SW 1271 (cell line): ENCODE data around the gene CXCL11.
"Not testable (repeated sequence)": the region's sequence is repeated elsewhere in the genome, so short reads cannot be mapped to it uniquely, and the experiment has no call there.

ENCODE experiments used
- DNase-seq, 2 experiments: peaks; one replicate each; lab custom pipeline; 2025; lab: John Stamatoyannopoulos, UW

CXCL11 gene

GRCh38 chr4:76042241-76042998 is 6.5 kb upstream of the CXCL11 start:
- not testable (repeated sequence) for DNase-seq

- no peak for DNase-seq
Measured at GRCh38 chr4:76036855-76037254, 985 bp upstream of the CXCL11 start.

DNA sequence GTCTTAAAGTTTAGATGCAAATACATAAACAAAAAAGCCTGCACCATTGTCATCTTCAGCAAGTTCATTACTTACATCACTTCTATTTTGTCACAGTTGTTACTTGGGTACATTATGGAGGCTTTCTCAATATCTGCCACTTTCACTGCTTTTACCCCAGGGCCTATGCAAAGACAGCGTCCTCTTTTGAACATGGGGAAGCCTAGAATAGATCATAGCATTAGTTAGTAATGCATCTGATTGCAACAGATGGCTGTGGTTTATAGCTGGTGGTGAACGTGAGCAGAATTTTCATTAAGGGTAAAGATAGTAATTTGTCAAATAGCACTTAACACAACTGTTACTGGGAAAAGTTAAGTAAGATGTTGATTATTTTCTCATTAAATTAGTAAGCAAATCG is 729 bp downstream of the CXCL11 start:
- DNase-seq, result no peak

DNA sequence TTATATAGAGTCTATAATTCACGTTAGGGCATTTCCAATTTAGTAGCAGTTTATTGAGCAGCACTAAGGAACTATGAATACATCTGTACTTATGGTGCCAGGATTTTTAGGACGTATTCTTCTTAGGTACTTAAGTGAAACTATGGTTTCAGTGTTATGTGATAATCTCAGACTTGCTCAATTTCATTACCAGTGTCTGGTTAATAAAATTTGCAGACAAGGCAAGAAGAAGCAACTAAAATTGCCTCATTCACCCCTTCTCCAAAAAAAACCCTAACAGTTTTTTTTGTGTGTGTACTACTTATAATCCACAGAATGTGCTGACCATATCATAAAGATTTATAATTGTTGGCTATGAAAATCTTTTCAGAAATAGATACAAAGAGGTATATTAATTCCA is 6.6 kb downstream of the CXCL11 start:
- no peak for DNase-seq

- DNase-seq, result no peak
Measured at GRCh38 chr4:76028350-76028765, 7.5 kb downstream of the CXCL11 start.

- no peak for DNase-seq
Measured at GRCh38 chr4:76024065-76024464, 11.8 kb downstream of the CXCL11 start.

GRCh38 chr4:76023389-76023788 is 12.5 kb downstream of the CXCL11 start, which contains the start of gene CXCL10:
CXCL10 (minus strand) TSS chr4:76023497; CDS start chr4:76023431, 66 bp downstream.
- DNase-seq, result no peak

GRCh38 chr4:76022677-76023076 is 13.2 kb downstream of the CXCL11 start:
- no peak for DNase-seq

GRCh38 chr4:76022031-76022430 is 13.8 kb downstream of the CXCL11 start:
- DNase-seq, result no peak

GRCh38 chr4:76017056-76017686 is 18.7 kb downstream of the CXCL11 start:
- DNase-seq, result no peak

DNA sequence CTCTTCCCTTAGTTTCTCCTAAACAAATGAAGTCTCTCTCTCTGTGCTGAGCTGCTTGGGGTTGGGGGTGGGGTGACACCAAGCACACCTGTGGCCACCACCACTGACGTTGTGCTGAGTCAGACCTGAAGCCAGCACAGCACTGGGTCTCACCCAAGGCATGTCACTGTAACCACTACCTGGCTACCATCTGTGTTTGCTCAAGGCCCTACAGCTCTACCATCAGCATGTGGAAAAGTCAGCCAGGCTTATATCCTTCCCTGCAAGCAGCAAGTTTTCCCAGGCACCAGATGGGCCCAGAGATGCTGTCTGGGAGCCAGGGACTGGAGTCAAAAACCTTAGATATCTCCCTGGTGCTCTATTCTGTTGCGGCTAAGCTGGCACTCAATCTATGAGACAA is 19.5 kb downstream of the CXCL11 start:
- DNase-seq, result no peak

DNA sequence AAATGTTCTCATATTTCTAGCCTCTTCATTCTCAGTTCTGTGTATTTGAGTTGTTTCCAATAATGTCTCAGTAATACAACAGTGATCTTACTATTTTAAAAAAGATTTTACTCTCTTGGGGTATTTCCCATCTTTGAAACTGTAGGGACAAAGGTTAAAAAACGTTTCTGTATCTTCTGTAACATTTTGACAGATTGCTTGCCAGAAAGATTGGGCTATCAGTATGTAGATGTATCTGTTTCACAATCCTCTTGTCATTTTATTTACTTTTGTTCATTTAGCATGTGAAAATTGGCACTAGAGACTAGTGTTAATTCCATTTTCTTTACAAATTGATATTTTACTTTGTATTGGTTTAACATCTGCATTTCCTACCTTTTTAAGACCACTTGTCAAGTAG is 22.3 kb downstream of the CXCL11 start:
- no peak for DNase-seq

GRCh38 chr4:76012388-76012801 is 23.5 kb downstream of the CXCL11 start:
- DNase-seq, result no peak

DNA sequence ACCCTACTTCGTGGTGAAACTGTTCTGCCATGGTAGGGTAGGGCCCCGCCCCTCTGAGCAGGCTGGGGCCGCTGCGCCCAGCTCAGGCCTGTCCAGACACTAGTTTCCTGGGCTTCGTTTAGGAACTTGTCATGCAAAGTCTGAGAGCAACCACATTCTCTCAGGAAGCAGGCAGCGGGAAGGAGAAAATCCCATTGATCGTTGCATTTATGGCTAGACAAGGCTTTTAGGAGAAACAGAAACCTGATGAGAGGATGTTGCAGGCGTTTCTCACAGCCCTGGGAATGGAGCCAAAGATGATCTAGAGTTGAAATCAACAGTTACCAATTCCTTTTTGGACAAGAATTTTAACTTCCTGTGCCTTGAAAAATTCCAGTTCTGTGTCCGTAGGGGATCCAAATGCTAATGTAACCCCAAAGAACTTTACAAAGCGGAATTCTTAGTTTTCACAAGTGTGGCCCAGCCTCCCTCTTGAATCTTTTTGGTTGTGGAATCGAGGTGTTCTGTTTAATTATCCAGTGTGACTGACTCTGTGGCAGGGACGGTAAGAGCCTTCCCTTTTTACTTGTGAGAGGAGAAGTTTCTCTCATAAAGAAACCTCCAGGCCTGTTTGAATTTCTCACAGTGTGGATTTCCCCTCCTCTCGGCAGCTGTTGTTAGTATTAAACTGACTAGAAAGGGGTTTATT is 24.0 kb downstream of the CXCL11 start:
- no peak for DNase-seq

DNA sequence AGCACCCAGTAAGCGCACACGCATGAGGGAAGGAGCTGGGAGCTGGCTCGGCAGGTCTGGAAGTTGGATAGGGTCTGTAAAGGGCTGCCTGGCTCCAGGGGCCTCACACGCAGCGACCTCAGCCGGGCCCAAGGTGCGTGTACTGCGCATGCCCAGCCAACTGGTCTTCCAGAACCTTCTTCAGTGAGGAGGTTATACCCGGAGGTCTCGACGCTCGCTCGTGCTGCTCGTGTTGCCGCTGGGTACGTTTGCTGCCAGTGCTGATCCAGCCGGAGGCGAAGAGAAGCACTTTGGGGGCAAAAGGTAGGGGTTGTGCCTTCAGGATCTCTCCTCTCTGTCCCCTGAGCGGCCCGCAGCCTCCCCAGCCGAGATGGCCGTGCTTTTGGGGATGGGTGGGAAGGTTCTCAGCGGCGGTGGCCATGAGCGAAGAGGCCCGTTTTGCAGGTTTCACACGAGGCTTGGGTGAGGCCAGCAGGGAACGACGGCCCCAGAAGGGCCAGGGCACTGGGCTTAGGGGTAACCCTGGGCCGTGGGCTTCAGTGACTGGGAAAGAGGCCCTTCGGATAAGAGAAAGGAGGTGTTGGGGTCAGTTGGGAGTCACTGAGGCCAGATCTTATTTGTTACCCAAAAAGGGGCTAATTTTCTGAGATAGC is 24.7 kb downstream of the CXCL11 start:
- DNase-seq, result no peak

DNA sequence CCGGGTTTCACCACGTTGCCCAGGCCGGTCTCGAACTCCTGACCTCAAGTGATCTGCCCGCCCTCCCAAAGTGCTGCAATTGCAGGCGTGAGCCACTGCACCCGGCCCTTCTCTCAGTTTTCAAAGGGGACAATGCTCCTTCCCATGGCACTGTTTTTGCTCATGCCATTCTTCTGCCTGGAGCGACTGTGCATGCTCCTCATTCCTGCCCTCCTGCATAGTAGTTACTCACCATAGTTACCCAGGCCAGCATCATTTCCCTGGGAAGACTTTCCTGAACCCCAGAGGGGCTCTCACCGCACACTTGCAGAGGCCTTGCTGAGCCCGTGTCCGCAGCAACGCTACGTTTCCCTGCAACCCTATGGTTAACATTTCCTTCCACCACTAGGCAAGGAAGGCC is 25.3 kb downstream of the CXCL11 start:
- DNase-seq, result no peak

GRCh38 chr4:76009311-76009710 is 26.6 kb downstream of the CXCL11 start:
- no peak for DNase-seq

GRCh38 chr4:76007089-76007862 is 28.6 kb downstream of the CXCL11 start, which contains the start of gene CXCL9:
CXCL9 (minus strand) TSS chr4:76007509; CDS start chr4:76007449, 60 bp downstream.
- DNase-seq, result no peak

- no peak for DNase-seq
Measured at GRCh38 chr4:76003620-76004019, 32.2 kb downstream of the CXCL11 start.

- no peak for DNase-seq
Measured at GRCh38 chr4:76003035-76003434, 32.8 kb downstream of the CXCL11 start.

DNA sequence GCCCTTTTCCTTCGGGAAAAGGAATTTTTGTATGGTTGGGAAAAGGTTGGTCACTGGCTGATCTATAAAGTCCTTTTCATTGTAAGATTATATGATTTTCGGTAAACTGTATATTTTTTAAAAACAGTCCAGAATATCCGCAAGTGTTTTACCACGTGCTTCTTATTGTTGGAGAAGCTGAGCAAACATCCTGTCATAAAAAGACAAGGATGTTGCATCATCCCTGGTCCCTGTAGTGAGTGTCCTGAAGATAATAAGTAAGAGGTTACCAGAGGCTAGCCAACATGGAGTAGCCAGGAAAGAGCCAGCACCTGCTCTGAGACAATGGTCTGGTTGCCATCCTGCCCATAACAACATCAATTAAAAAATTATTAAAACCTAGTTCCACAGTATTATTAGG is 33.7 kb downstream of the CXCL11 start:
- DNase-seq, result no peak

- DNase-seq, result no peak
Measured at GRCh38 chr4:76001700-76002099, 34.2 kb downstream of the CXCL11 start.
